Measurements from ENCODE around the gene ANO10.
"Not testable (repeated sequence)": the region's sequence is repeated elsewhere in the genome, so short reads cannot be mapped to it uniquely, and the experiment has no call there.

Gene ANO10

DNA sequence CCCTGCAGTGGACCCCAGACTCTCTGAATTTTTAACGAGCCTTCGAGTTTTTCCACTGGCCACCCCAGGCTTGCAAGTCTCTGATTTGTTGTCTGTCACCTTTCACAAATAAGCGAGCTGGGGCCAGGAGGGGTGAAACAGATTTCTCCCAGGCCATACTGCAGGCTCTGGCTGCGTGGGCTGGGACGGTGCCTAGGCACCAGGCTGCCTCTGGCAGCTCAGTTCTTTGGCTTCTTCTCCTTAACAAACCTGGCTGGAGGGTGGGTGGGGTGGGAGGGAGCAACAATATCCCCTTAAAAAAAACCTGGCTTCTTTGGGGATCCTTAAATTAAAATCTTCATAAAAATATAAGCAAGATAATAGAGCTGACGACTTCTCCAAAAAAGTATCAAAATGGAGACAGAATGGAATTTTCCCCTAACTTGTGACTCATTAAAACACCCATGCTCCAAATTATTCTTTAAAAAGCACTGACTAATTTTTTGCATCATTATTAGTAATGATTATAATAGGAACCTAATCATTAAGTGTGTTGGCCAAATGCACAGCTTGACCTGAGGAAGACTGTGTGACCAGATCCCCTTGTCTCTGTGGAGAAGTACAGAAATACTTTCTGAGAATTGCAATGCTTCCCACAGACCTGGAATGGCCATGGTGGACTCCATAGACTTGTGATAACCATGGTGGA, 251.4 kb downstream of the ANO10 start:
- DNase-seq (ENCODE audit: insufficient read length) (no peak), FAIRE-seq (no peak)
- TF ChIP-seq POLR2A (IDR thresholded peaks at IDR 0.05; ENCODE audit: low read depth, low read length) (no peak), POLR2AphosphoS5 (IDR thresholded peaks at IDR 0.05; ENCODE audit: low read depth, low read length) (no peak), TAF1 (IDR thresholded peaks at IDR 0.05; ENCODE audit: borderline replicate concordance, low read depth, low read length) (no peak)

DNA sequence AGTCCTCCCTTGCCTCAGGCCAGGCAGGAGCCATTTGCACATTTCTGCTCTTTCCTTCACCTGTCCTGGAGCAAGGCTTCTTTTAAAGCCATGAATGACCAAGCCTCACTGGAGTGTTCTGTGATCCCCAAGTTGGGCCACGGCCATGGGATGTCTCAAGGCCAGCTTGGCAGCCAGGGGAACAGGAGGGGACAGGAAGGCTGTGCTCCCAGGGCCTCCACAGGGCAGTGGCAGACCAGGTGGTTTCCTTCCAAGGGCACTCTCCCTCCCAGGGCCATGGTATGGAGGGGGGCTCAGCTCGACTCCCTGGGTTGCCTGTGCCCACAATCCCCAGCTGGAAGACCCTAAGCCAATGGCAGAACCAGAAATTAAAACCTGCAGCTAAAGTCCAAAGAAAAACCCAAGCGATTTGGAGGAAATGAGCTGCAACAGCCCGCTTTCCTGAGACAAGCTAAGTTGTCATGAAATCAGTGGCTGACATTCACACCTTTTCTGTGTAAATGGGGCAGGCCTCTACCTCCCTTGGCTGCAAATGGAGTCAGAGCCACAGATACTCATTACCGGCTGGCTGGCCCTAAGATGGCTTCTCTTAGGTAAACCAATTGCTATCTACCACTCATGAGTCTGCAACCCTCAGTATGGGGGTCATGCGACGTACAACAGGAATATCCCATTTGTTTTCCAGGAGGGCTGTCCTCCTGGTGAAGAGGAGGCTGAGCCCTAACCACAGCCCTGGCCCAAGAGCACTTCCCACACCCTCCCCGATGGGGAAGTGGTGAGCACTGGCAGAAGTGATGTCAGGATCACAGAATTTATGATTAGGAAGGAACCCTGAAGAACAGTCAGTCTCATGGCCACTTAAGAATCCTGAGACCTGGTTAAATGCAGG, 252.2 kb downstream of the ANO10 start:
- TF ChIP-seq POLR2AphosphoS5 (IDR thresholded peaks at IDR 0.05; ENCODE audit: low read depth, low read length) (no peak), TAF1 (IDR thresholded peaks at IDR 0.05; ENCODE audit: borderline replicate concordance, low read depth, low read length) (no peak), POLR2A (IDR thresholded peaks at IDR 0.05; ENCODE audit: low read depth, low read length) (no peak)
- FAIRE-seq (no peak), DNase-seq (ENCODE audit: insufficient read length) (no peak)

DNA sequence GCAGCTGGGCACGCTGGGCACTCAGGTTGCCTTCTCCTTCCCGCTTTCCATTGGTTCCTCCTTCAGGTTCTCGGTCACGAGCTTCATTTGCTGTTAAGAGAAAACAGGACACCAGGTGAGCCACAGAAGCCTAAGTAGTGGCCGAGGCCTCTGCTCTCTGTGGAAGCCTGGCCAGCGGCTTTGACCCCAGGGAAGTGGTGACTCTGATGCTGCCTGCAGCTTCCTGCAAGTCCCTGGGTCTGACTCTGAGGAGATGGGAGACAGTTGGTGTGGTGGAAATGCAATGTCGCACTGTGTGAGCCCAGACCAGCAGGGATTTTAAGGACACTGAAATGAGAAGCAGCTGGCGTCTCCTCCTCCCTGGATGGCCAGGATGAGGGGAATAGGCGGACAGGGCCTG, 254.9 kb downstream of the ANO10 start:
- TF ChIP-seq POLR2AphosphoS5 (IDR thresholded peaks at IDR 0.05; ENCODE audit: low read depth, low read length): no peak
- no peak for TF ChIP-seq TAF1 (IDR thresholded peaks at IDR 0.05; ENCODE audit: borderline replicate concordance, low read depth, low read length)
- no peak for TF ChIP-seq POLR2A (IDR thresholded peaks at IDR 0.05; ENCODE audit: low read depth, low read length)
- DNase-seq (ENCODE audit: insufficient read length) (no peak), FAIRE-seq (no peak)

DNA sequence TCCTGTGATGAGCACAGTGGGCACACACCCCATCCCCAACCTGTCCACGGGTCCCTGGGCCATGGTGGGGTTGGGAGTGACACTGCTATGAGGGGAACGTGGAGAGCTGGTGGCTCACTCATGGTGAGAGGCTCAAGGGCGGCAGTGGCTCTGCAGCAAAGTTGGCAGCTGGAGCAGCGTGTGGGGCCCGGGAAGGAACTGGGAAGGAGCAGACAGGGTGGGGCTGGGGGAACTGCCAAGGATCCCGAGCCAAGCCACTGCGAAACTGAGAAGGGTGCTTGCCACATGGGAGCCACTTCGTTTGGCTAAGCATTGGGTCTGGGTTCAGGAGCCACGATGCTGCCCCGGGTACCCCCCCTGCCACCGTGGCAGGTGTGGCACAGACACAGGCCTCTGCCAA, 255.3 kb downstream of the ANO10 start:
- no peak for DNase-seq (ENCODE audit: insufficient read length)
- TF ChIP-seq POLR2AphosphoS5 (IDR thresholded peaks at IDR 0.05; ENCODE audit: low read depth, low read length) (no peak), POLR2A (IDR thresholded peaks at IDR 0.05; ENCODE audit: low read depth, low read length) (no peak)
- no peak for FAIRE-seq

DNA sequence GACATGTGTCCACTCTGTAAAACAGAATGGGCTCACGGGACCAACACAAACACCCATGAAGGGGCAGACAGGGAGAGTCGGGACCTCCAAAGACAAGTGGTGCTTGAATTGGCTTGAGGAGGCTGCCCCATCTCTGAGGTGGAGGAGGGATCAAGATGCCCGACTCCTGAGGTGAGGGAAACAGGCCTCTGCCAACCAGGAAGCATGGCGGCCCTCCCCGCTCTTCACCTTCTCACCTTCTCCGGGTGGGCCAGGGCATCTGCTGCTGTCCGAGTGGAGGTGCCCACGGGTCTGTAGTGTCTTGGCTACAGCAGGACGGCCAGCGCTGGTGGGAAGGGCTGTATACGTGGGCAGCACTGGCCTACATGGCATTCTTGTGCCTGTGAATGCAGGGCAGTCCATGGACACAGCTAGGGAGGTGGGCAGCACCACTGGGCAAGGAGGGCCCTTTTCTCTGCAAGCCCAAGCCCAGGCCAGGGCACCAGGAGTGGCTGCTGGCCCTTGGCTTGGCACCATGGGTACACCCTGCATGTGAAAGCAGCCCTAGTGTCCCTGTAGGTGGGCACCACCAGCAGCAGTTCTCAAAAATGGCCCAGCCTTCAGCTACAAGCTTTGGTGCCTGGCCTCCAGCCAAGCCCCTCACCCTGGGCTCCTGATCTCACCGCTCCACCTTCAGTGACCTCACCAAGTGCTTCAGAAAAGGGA, 256.1 kb downstream of the ANO10 start:
- DNase-seq (ENCODE audit: insufficient read length) (no peak), FAIRE-seq (no peak)
- TF ChIP-seq POLR2AphosphoS5 (IDR thresholded peaks at IDR 0.05; ENCODE audit: low read depth, low read length) (no peak), TAF1 (IDR thresholded peaks at IDR 0.05; ENCODE audit: borderline replicate concordance, low read depth, low read length) (no peak)

DNA sequence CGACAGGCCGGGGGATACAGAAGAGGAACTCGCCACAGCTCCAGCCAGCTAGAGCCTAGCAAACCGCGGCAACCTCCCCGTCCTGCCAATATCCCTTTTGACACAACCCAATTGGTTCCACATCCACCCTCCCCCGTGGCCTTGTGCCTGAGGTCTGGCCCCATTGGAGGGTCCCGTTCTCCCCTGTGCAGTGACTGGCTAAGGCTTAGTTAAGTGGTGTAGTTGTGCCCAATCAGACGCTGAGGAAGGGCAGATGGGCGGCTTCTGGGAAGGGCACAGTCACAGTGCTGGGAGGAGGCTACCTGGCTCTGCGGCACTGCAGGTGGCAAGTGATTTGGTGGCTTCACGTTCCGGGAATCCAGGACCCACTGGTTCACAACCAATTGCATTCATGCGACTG, 256.9 kb downstream of the ANO10 start:
- TF ChIP-seq POLR2A (IDR thresholded peaks at IDR 0.05; ENCODE audit: low read depth, low read length): no peak
- TF ChIP-seq TAF1 (IDR thresholded peaks at IDR 0.05; ENCODE audit: borderline replicate concordance, low read depth, low read length): no peak
- TF ChIP-seq POLR2AphosphoS5 (IDR thresholded peaks at IDR 0.05; ENCODE audit: low read depth, low read length): no peak
- no peak for FAIRE-seq
- DNase-seq (ENCODE audit: insufficient read length): no peak

DNA sequence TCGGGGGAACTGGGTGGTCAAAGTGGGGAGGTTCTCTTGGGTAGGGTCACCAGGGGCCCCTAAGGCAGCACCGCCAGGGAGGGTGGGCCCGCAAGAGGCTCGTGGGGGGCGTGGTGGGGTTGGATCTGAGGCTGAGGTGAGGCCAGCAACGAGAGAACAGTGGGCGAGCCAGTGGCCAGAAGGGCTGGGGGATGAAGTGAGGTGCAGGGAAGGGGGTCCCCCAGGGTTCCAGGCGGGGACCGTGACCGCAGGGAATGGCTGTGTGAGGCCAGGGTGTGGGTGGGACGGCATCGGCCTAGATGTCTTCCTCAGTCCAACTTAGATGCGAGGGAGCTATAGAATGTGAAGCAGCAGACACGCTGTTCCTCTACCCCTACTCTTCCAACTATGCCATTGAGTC, 257.3 kb downstream of the ANO10 start:
- DNase-seq (ENCODE audit: insufficient read length) (no peak), FAIRE-seq (no peak)
- TF ChIP-seq TAF1 (IDR thresholded peaks at IDR 0.05; ENCODE audit: borderline replicate concordance, low read depth, low read length) (no peak), POLR2AphosphoS5 (IDR thresholded peaks at IDR 0.05; ENCODE audit: low read depth, low read length) (no peak), POLR2A (IDR thresholded peaks at IDR 0.05; ENCODE audit: low read depth, low read length) (no peak)

DNA sequence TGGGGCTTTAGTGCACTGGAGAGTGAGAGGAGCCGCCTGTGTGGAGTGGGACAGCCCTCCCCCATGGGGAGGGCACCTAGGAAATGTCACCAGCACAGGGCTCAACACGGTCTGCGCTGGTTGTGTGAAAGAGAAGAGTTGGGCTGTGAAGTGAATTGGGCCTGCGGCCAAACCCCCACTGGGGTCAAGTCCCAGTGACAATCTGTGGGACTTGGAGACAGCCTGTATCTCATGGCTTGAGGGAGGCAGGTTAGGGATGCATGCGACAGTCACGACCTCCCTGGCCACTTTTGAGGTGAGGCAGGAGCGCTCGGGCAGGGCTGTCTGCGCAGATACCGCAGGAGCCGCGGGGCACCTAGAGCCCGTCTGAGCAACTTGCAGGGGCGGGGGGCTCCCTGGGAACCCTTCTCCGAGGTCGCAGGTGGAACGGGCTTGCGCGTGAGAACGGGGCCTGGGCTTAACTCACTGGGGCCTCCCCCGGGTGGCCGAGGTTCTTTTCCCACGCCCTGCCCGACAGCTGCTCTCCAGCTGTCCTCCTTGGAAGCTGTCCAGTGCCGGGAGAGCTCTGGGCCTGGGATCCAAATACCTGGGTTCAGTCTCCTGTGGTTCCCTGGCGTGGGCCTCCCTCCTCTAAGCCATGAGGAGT, 258.1 kb downstream of the ANO10 start:
- TF ChIP-seq POLR2AphosphoS5 (IDR thresholded peaks at IDR 0.05; ENCODE audit: low read depth, low read length): no peak
- no peak for TF ChIP-seq POLR2A (IDR thresholded peaks at IDR 0.05; ENCODE audit: low read depth, low read length)
- no peak for TF ChIP-seq TAF1 (IDR thresholded peaks at IDR 0.05; ENCODE audit: borderline replicate concordance, low read depth, low read length)
- DNase-seq (ENCODE audit: insufficient read length) (no peak), FAIRE-seq (no peak)

DNA sequence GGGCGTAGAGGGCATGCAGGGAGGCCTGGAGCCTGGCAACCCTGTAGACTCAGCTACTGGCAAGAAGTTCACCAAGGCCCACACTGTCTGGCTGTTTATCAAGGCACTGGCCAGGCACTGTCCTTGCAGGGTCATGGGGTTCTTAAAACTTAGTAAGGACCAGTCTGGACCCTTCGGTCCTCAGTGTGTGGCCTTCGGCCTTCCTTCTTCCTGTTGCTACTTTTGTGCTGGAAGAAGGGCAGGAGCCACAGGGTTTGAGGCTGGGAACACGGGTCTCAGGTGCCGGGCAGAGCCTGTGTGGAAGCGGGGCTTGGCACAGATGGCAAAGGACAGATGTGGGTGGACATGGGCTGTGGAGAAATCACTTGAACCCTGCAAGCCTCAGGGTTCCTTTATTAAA, 258.9 kb downstream of the ANO10 start:
- no peak for FAIRE-seq
- TF ChIP-seq POLR2AphosphoS5 (IDR thresholded peaks at IDR 0.05; ENCODE audit: low read depth, low read length): no peak

DNA sequence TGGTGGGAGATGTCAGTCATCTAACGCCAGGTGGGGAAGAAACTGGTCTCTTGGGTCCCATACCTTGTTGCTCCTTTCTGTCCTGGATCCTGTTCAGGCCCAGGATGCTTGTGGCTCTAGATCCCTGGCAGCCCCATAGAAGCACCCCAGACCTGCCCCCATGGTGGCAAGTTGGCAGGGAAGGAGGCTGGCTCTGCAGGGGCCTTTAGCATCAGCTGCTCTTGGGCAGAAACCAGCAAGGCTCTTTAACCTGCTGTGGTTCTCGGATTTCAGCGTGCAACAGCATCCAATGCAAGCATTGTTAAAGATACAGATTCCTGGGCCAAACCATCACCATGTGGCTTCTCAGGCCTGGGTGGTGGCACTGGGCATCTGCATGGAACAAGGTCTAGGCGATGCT, 259.6 kb downstream of the ANO10 start:
- FAIRE-seq (no peak), DNase-seq (ENCODE audit: insufficient read length) (no peak)
- TF ChIP-seq TAF1 (IDR thresholded peaks at IDR 0.05; ENCODE audit: borderline replicate concordance, low read depth, low read length): no peak
- TF ChIP-seq POLR2AphosphoS5 (IDR thresholded peaks at IDR 0.05; ENCODE audit: low read depth, low read length): no peak
- TF ChIP-seq POLR2A (IDR thresholded peaks at IDR 0.05; ENCODE audit: low read depth, low read length): no peak

More for the DNA sequence above, 258.9 kb downstream of the ANO10 start:
- no peak for DNase-seq (ENCODE audit: insufficient read length)

DNA sequence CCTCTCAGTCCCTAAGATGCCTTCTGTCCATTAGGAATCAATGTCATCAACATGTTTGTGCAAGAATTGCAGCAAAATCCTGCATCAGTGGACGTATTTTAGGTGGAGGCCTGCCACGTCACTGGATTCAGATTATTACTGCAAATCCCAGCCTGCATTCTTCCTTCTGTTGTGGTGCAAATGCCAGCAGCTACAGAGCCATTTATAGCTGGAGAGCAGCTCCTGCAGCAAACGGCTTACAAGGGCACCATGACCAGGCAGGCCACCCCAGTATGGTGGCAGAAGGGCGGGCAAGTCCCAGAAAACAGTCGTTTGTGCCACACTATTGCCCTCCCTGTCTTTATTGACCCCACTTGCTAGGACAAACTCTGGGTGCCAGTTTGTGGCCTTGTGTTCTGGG, 260.7 kb downstream of the ANO10 start:
- DNase-seq (ENCODE audit: insufficient read length) (no peak), FAIRE-seq (no peak)
- no peak for TF ChIP-seq TAF1 (IDR thresholded peaks at IDR 0.05; ENCODE audit: borderline replicate concordance, low read depth, low read length)

DNA sequence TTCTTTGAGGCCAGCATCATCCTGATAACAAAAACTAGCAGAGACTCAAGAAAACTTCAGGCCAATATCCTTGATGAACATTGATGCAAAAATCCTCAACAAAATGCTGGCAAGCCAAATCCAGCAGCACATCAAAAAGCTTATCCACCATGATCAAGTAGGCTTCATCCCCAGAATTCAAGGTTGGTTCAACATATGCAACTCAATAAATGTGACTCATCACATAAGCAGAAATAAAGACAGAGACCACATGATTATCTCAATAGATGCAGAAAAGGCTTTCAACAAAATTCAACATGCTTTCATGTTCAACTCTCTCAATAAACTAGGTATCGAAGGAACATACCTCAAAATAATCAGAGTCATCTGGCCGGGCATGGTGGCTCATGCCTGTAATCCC, 265.8 kb downstream of the ANO10 start:
- not testable (repeated sequence) for DNase-seq (ENCODE audit: insufficient read length); FAIRE-seq
